Kidney (tissue), 2 donors: Measurements from ENCODE around the gene OS9. TPM values are rescaled to one million over a fixed set of nuclear protein-coding genes. Genes with fewer than 3 reads are reported as not detected.

ENCODE experiments used
- microRNA-seq: library from miRNA; unstranded; fragments of <30 nt; microRNA quantifications from one replicate; pipeline ENCODE4 v1.2.0, GENCODE V29; 2020
- polyA plus RNA-seq: library from polyadenylated mRNA; stranded (reverse); fragments of 350-450 nt; fragmentation: Illumina TruSeq; extraction: RNeasy Lipid Tissue Mini Kit (QIAGEN cat#74804); gene quantifications from one replicate; pipeline ENCODE4 v1.2.3, GENCODE V29; 2014; ENCODE audit warnings: low read depth, low replicate concordance; ENCODE audit not compliant: insufficient read depth
- total RNA-seq: library from RNA; stranded (reverse); fragmentation: NEBNext Ultra II Directional; extraction: Animal tissue kit (Norgen Biotek cat#: 25700); gene quantifications from one replicate; pipeline ENCODE4 v1.2.1, GENCODE V29; 2021
- donor health status: DM: yes; HTN: yes; CAD: no.

The OS9 gene
- total and polyA plus RNA-seq, 2 donors from 2014 or later: 256 to 325 TPM

Small RNA genes lying within 50 kb of the gene (microRNA-seq; reads per million reads assigned to microRNA genes)
- not detected for gene MIR6759

Other genes starting within 250 kb of the OS9 start
- 0.19 TPM for gene INHBE, start 238.8 kb upstream of the OS9 start, total RNA-seq
- gene INHBE, start 238.8 kb upstream of the OS9 start, polyA plus RNA-seq: 0.30 TPM
- 2.8 TPM for gene GLI1, start 234.3 kb upstream of the OS9 start, total RNA-seq
- gene GLI1, start 234.3 kb upstream of the OS9 start, polyA plus RNA-seq: 1.4 TPM
- 18.1 TPM for gene ARHGAP9, start 214.3 kb upstream of the OS9 start, total RNA-seq
- 3.8 TPM for gene ARHGAP9, start 214.3 kb upstream of the OS9 start, polyA plus RNA-seq
- gene MARS1, start 206.1 kb upstream of the OS9 start, total RNA-seq: 158 TPM
- 62.8 TPM for gene MARS1, start 206.1 kb upstream of the OS9 start, polyA plus RNA-seq
- 34.1 TPM for gene DDIT3, start 173.6 kb upstream of the OS9 start, total RNA-seq
- 83.1 TPM for gene DDIT3, start 173.6 kb upstream of the OS9 start, polyA plus RNA-seq
- 118 TPM for gene MBD6, start 171.3 kb upstream of the OS9 start, total RNA-seq
- gene MBD6, start 171.3 kb upstream of the OS9 start, polyA plus RNA-seq: 38.4 TPM
- 110 TPM for gene DCTN2, start 146.9 kb upstream of the OS9 start, total RNA-seq
- gene DCTN2, start 146.9 kb upstream of the OS9 start, polyA plus RNA-seq: 133 TPM
- 1.3 TPM for gene KIF5A, start 144.1 kb upstream of the OS9 start, total RNA-seq
- gene KIF5A, start 144.1 kb upstream of the OS9 start, polyA plus RNA-seq: 0.69 TPM
- gene PIP4K2C, start 102.9 kb upstream of the OS9 start, total RNA-seq: 52.4 TPM
- gene PIP4K2C, start 102.9 kb upstream of the OS9 start, polyA plus RNA-seq: 43.2 TPM
- 34.5 TPM for gene DTX3, start 89.3 kb upstream of the OS9 start, total RNA-seq
- 41.2 TPM for gene DTX3, start 89.3 kb upstream of the OS9 start, polyA plus RNA-seq
- 15.0 TPM for gene ARHGEF25, start 82.7 kb upstream of the OS9 start, total RNA-seq
- 10.9 TPM for gene ARHGEF25, start 82.7 kb upstream of the OS9 start, polyA plus RNA-seq
- gene B4GALNT1, start 60.9 kb upstream of the OS9 start, total RNA-seq: 2.0 TPM
- 1.6 TPM for gene B4GALNT1, start 60.9 kb upstream of the OS9 start, polyA plus RNA-seq
- 3.7 TPM for gene AGAP2, start 44.6 kb downstream of the OS9 start, total RNA-seq
- 0.13 TPM for gene AGAP2, start 44.6 kb downstream of the OS9 start, polyA plus RNA-seq
- 53.3 TPM for gene TSPAN31, start 50.9 kb downstream of the OS9 start, total RNA-seq
- 60.1 TPM for gene TSPAN31, start 50.9 kb downstream of the OS9 start, polyA plus RNA-seq
- gene CDK4, start 58.2 kb downstream of the OS9 start, total RNA-seq: 69.1 TPM
- gene CDK4, start 58.2 kb downstream of the OS9 start, polyA plus RNA-seq: 118 TPM
- 22.9 TPM for gene MARCHF9, start 61.0 kb downstream of the OS9 start, total RNA-seq
- 38.4 TPM for gene MARCHF9, start 61.0 kb downstream of the OS9 start, polyA plus RNA-seq
- 3.5 TPM for gene CYP27B1, start 72.9 kb downstream of the OS9 start, total RNA-seq
- 33.4 TPM for gene CYP27B1, start 72.9 kb downstream of the OS9 start, polyA plus RNA-seq
- gene METTL1, start 78.0 kb downstream of the OS9 start, total RNA-seq: 23.4 TPM
- 69.4 TPM for gene METTL1, start 78.0 kb downstream of the OS9 start, polyA plus RNA-seq
- 10.4 TPM for gene EEF1AKMT3, start 78.5 kb downstream of the OS9 start, total RNA-seq
- 15.3 TPM for gene EEF1AKMT3, start 78.5 kb downstream of the OS9 start, polyA plus RNA-seq
- gene TSFM, start 88.7 kb downstream of the OS9 start, total RNA-seq: 32.8 TPM
- 84.6 TPM for gene TSFM, start 88.7 kb downstream of the OS9 start, polyA plus RNA-seq
- gene AVIL, start 124.6 kb downstream of the OS9 start, total RNA-seq: 7.7 TPM
- 4.1 TPM for gene AVIL, start 124.6 kb downstream of the OS9 start, polyA plus RNA-seq
- 198 TPM for gene CTDSP2, start 152.6 kb downstream of the OS9 start, total RNA-seq
- 46.0 TPM for gene CTDSP2, start 152.6 kb downstream of the OS9 start, polyA plus RNA-seq
- 3.7 TPM for gene ATP23, start 247.4 kb downstream of the OS9 start, total RNA-seq
- gene ATP23, start 247.4 kb downstream of the OS9 start, polyA plus RNA-seq: 13.1 TPM